Thymus (tissue), 11 donors: ENCODE data around the gene NUP210L. TPM values are rescaled to one million over a fixed set of nuclear protein-coding genes. Genes with fewer than 3 reads are reported as not detected.
"Not testable (repeated sequence)": the region's sequence is repeated elsewhere in the genome, so short reads cannot be mapped to it uniquely, and the experiment has no call there.

Source experiments
- DNase-seq, 9 donors: peaks; one replicate each; pipeline ENCODE4 v3.0.0-alpha.2; 2013; ENCODE audit warnings: low spot score in 9 of 9, low read depth in 6 of 9, missing footprints in 1 of 9
- H3K27ac ChIP-seq, 2 donors: one replicate each; pipeline ENCODE4 v1.5.1; 2013; ENCODE audit warnings: control low read depth in 1 of 2, low read depth in 1 of 2, low read length in 1 of 2, mild to moderate bottlenecking in 1 of 2, moderate library complexity in 1 of 2
- H3K27me3 ChIP-seq, 2 donors: one replicate each; pipeline ENCODE4 v1.5.1; 2013; ENCODE audit warnings: low read length in 1 of 2; ENCODE audit not compliant: control insufficient read depth in 2 of 2, insufficient read depth in 1 of 2
- H3K36me3 ChIP-seq, 2 donors: one replicate each; pipeline ENCODE4 v1.5.1; 2013; ENCODE audit warnings: low read length in 1 of 2, mild to moderate bottlenecking in 1 of 2, moderate library complexity in 1 of 2; ENCODE audit not compliant: control insufficient read depth in 2 of 2, insufficient read depth in 2 of 2
- H3K4me1 ChIP-seq, 2 donors: one replicate each; pipeline ENCODE4 v1.5.1; 2013; ENCODE audit warnings: low read length in 2 of 2; ENCODE audit not compliant: control insufficient read depth in 2 of 2, insufficient read depth in 2 of 2
- H3K4me3 ChIP-seq, 2 donors: one replicate each; pipeline ENCODE4 v1.5.1; 2013; ENCODE audit warnings: low read length in 2 of 2, control low read depth in 1 of 2, mild to moderate bottlenecking in 1 of 2
- H3K9me3 ChIP-seq, 2 donors: one replicate each; pipeline ENCODE4 v1.5.1; 2013; ENCODE audit warnings: low read length in 1 of 2, mild to moderate bottlenecking in 1 of 2; ENCODE audit not compliant: control insufficient read depth in 2 of 2, insufficient read depth in 1 of 2
- WGBS: extraction: QIAGEN DNeasy Blood & Tissue Kit; methylation state at CpG from one replicate; pipeline ENCODE4 v1.1.7; 2013; 5-methylcytosine and 5-hydroxymethylcytosine counted together
- polyA plus RNA-seq: library from polyadenylated mRNA; stranded (reverse); fragments of 200-250 nt; gene quantifications from one replicate; pipeline ENCODE4 v1.2.3, GENCODE V29; 2013
- total RNA-seq: library from RNA; stranded (reverse); fragments of 120-200 nt; gene quantifications from one replicate; pipeline ENCODE4 v1.2.4, GENCODE V29; 2013
- donor health status: healthy.

The NUP210L gene
- total and polyA plus RNA-seq, 2 donors, result 0.05 to 0.14 TPM

DNA sequence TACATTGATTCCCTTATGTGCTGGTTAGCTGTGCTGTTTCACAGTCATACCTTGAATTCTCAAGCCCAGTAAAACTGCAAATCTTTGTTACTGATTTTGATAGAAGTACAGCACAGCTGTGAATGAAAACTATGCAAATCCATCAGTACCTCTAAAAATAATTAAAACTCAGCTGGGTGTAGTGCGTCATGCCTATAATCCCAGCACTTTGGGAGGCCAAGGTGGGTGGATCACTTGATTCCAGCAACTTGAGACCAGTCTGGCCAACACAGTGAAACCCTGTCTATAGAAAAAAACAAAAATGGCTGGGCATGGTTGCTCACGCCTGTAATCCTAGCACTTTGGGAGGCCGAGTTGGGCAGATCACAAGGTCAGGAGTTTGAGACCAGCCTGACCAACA is 61.2 kb downstream of the NUP210L start:
- no peak for DNase-seq
- Histone ChIP-seq H3K36me3 (no peaks in the 10 kb centered on the region), H3K4me1 (no peaks in the 10 kb centered on the region), H3K27ac (no peak overlapping the region), H3K27me3 (no peaks in the 10 kb centered on the region), H3K4me3 (no peak overlapping the region), H3K9me3 (peaks cover 0 to 8% of the 10 kb centered on the region in 2 donors)
- WGBS, result 95% methylated on average over 3 of the region's 3 CpGs

DNA sequence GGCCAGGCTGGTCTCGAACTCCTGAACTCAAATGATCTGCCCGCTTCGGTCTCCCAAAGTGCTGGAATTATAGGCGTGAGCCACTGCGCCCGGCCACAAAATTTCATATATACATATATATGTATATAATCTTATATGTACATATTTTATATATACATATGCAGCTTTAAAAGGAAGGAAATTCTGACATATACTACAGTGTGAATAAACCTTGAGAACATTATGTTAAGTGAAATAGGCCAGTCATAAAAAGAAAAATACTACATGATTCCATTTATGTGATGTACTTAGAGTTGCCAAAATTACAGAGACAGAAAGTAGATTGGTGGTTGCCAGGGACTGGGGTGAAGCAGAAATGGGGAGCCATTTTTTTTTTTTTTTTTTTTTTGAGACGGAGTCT is 63.2 kb downstream of the NUP210L start:
- H3K4me1 ChIP-seq, result no peaks in the 10 kb centered on the region
- WGBS, result 98% methylated on average over 7 of the region's 7 CpGs

DNA sequence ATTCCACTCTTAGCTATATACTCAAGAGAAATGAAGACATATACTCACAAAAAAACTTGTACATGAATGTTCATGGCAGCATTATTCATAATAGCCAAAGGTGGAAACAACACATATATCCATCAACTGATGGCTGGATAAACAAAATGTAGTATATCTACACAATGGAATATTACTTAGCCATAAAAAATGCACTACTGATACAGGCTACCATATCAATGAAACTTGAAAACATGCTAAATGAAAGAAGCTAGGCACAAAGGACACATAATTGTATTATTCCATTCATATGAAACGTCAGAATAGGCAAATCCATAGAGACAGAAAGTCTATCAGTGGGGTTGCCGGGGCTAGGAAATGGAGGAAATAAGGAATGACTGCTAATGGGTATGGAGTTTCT is 67.3 kb downstream of the NUP210L start:
- Histone ChIP-seq H3K27me3 (no peaks in the 10 kb centered on the region), H3K4me1 (no peaks in the 10 kb centered on the region), H3K9me3 (peaks cover 0 to 11% of the 10 kb centered on the region in 2 donors), H3K27ac (no peak overlapping the region), H3K36me3 (no peaks in the 10 kb centered on the region), H3K4me3 (no peak overlapping the region)
- WGBS, result 90% methylated on average over 2 of the region's 2 CpGs
- DNase-seq, result no peak

More for the DNA sequence above, 63.2 kb downstream of the NUP210L start:
- Histone ChIP-seq H3K9me3 (no peaks in the 10 kb centered on the region), H3K27ac (no peak overlapping the region), H3K4me3 (no peak overlapping the region), H3K27me3 (no peaks in the 10 kb centered on the region), H3K36me3 (no peaks in the 10 kb centered on the region)
- no peak for DNase-seq

DNA sequence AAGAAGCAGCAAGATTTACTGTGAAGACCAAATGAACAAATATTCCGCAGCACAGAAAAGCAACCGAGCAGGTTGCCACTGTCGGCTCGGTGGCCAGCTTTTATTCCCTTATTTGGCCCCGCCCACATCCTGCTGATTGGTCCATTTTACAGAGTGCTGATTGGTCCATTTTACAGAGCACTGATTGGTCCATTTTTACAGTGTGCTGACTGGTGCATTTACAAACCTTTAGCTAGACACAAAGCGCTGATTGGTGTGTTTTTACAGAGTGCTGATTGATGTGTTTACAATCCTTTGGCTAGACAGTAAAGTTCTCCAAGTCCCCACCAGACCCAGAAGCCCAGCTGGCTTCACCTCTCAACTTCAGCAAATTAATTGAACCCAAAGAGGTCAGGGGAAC is 71.8 kb downstream of the NUP210L start:
- H3K27me3 ChIP-seq, H3K4me1 ChIP-seq, H3K4me3 ChIP-seq, H3K27ac ChIP-seq, DNase-seq, H3K36me3 ChIP-seq: not testable (repeated sequence)
- H3K9me3 ChIP-seq, result peaks cover 0 to 11% of the 10 kb centered on the region in 2 donors
- WGBS, result 87% methylated on average over 6 of the region's 6 CpGs

DNA sequence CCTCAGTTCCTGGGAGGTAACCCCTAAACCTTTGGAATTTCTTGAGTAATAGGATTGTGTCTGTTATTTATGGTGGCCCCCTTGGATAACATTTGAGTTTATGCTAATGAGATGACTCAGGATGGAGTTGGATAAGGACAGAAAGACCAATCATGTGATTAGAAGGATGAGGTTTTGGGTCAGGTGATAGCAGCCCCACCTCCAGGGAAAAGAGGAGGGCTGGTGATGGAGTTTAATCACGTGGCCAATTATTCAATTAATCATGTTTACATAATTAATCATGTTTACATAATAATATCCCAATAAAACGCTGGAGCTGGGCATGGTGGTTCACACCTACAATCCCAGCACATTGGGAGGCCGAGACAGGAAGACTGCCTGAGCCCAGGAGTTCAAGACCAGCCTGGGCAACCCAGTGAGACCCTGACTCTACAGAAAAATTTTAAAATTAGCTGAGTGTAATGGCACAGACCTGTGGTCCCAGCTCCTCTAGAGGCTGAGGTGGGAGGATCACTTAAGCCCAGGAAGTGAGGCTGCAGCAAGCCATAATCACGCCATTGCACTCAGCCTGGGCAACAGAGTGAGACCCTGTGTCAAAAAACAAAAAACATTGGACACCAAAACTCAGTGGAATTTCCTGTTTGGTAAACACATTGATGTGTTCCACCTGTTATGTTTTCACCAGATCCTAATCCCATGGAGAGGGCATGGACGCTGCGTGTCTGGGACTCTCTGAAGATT is 73.3 kb downstream of the NUP210L start:
- Histone ChIP-seq H3K4me3 (no peak overlapping the region), H3K4me1 (no peaks in the 10 kb centered on the region), H3K27ac (no peak overlapping the region), H3K27me3 (no peaks in the 10 kb centered on the region), H3K9me3 (peaks cover 0 to 11% of the 10 kb centered on the region in 2 donors), H3K36me3 (no peaks in the 10 kb centered on the region)
- 87% methylated on average over 6 of the region's 6 CpGs for WGBS
- no peak for DNase-seq

DNA sequence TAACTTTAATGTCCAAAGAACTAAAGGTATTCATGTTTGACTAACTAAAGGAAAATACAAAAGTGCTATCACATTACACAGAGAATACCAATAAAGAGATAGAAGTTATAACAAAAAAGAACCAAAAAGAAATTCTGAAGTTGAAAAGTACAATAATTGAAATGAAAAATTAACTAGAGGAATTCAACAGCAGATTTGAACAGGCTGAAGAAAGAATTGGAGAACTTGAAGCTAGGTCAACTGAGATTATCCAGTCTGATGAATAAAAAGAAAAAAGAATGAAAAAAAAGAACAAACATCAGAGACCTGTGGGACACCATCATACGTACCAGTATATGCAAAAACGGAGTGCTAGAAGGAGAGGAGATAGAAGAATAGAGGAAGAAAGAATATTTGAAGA is 78.5 kb downstream of the NUP210L start:
- no peaks in the 10 kb centered on the region for H3K4me1 ChIP-seq
- H3K36me3 ChIP-seq, result no peaks in the 10 kb centered on the region
- peaks cover 0 to 4% of the 10 kb centered on the region in 2 donors for H3K9me3 ChIP-seq
- DNase-seq, result no peak
- no peak overlapping the region for H3K4me3 ChIP-seq
- 96% methylated on average over 2 of the region's 2 CpGs for WGBS
- H3K27me3 ChIP-seq, result no peaks in the 10 kb centered on the region
- no peak overlapping the region for H3K27ac ChIP-seq

DNA sequence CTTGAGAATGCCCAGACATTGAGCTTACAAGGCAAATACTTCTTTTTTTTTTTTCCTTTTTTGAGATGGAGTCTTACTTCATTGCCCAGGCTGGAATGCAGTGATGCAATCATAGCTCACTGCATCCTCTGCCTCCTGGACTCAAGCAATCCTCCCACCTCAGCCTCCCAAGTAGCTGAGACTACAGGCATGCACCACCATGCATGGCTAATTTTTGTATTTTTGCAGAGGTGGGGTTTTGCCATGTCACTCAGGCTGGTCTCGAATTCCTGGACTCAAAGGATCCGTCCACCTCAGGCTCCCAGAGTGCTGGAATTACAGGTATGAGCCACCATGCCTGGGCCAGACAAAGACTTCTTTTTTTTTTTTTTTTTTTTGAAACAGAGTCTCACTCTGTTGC is 79.1 kb downstream of the NUP210L start:
- H3K4me3 ChIP-seq, result no peak overlapping the region
- H3K27me3 ChIP-seq, result no peaks in the 10 kb centered on the region
- H3K27ac ChIP-seq, result no peak overlapping the region
- peaks cover 0 to 4% of the 10 kb centered on the region in 2 donors for H3K9me3 ChIP-seq
- WGBS, result 91% methylated on average over 2 of the region's 2 CpGs
- no peak for DNase-seq
- no peaks in the 10 kb centered on the region for H3K4me1 ChIP-seq
- no peaks in the 10 kb centered on the region for H3K36me3 ChIP-seq

DNA sequence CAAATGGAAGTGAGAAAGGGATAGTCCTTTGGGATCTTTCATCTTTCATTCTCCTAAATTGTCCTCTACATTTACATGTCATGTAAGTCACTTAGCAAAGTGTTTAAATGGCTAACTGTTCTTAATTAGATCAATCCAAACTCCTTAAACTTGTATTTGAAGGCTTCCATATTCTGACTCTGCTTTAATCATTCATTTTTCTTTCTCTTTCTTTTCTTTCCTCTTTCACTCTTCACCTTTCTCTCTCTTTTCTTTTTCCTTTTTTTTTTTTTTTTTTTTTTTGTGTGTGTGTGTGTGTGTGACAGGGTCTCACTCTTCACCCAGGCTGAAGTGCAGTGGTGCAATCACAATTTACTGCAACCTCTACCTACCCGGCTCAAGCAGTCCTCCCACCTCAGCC is 92.6 kb downstream of the NUP210L start:
- 98% methylated on average over 1 of the region's 1 CpG for WGBS
- no peaks in the 10 kb centered on the region for H3K9me3 ChIP-seq
- H3K4me3 ChIP-seq, result no peak overlapping the region
- no peak overlapping the region for H3K27ac ChIP-seq
- no peaks in the 10 kb centered on the region for H3K36me3 ChIP-seq
- DNase-seq, result no peak
- peaks cover 0 to 2% of the 10 kb centered on the region in 2 donors for H3K4me1 ChIP-seq
- no peaks in the 10 kb centered on the region for H3K27me3 ChIP-seq

DNA sequence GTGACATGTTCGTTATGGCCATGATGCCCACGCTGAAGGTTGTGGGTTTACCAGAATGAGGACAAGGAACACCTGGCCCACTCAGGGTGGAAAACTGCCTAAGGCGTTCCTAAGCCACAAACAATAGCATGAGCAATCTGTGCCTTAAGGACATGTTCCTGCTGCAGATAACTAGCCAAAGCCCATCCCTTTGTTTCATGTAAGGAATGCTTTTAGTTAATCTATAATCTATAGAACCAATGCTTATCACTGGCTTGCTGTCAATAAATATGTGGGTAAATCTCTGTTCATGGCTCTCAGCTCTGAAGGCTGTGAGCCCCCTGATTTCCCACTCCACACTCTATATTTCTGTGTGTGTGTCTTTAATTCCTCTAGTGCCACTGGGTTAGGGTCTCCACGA is 107.4 kb downstream of the NUP210L start:
- WGBS, result 46% methylated on average over 4 of the region's 4 CpGs
- not testable (repeated sequence) for H3K4me1 ChIP-seq, H3K27me3 ChIP-seq, H3K36me3 ChIP-seq, H3K9me3 ChIP-seq, H3K27ac ChIP-seq, H3K4me3 ChIP-seq, DNase-seq
